HEK293 (cell line): ENCODE measurements around the gene TRAP1.

ENCODE experiments used
- CTCF ChIP-seq: fragments of 450-650 bp; formaldehyde crosslinking; IDR thresholded peaks from 2 replicates; pipeline ENCODE4 v1.5.1; 2016; ENCODE audit warnings: missing biosample characterization, missing genetic modification characterization
- ZNF785 ChIP-seq: fragments of 450-650 bp; formaldehyde crosslinking; IDR thresholded peaks from 2 replicates; pipeline ENCODE4 v1.5.1; 2016; ENCODE audit warnings: missing biosample characterization, missing genetic modification characterization

GRCh38 chr16:3677994-3678393, 39.3 kb downstream of the TRAP1 start:
- no peak for TF ChIP-seq CTCF
- no peak for TF ChIP-seq ZNF785 (tag by site-specific recombination)
